IPS-NIHi11 (cell line): ENCODE measurements around the gene SPHK1.

Experiments used
- DNase-seq: peaks from one replicate; pipeline ENCODE4 v3.0.0; 2012; ENCODE audit warnings: mixed read lengths, low spot score

SPHK1 gene

DNA sequence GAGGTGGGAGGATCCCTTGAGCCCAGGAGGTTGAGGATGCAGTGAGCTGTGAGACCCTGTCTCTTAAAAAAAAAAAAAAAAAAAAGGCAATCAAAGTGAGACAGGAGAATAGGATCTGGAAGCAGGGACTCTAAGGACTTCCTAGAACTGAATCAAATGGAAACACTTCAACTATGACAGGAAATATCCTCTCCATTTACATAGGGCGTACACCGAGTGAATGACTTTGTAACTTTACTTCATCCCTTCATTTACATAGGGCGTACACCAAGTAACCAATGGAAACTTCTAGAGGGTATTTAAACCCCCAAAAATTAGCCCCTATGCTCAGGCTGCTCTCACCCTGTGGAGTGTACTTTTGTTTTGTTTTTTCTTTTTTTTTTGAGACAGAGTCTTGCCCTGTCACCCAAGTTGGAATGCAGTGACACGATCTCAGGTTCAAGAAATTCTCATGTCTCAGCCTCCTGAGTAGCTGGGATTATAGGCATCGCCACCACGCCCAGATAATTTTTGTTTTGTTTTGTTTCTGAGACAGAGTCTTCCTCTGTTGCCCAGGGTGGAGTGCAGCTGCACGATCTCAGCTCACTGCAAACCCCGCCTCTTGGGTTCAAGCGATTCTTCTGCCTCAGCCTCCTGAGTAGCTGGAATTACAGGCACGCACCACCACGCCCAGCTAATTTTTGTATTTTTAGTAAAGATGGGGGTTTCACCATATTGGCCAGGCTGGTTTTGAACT is 21.1 kb upstream of the SPHK1 start:
- DNase-seq, result no peak

DNA sequence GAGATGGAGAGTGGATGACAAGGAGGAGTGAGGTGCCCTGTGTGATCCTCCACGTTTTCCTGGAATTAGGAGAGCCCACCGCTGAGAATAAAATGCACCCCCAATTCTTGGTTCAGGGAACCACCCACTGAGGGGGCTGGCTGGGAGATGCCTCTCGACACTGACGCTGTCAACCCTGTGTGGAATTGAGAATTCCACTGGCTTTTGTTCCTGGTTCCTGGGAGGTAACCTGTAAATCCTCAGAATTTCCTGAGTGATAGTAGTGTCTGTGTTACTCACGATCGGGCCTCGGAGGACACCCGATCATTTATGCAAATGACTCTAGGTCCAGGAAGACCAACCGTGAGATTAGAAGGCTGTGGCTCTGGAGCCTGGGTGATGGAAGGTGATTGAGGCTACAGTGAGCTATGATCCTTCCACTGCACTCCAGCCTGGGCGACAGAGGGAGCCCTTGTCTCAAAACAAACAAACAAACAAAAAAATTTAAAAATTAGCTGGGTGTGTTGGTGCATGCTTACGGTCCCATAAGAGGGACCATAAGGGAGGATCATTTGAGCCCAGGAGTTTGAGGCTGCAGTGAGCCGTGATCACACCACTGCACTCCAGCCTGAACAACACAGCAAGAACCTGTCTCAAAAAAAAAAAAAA is 19.0 kb upstream of the SPHK1 start:
- DNase-seq, result no peak

DNA sequence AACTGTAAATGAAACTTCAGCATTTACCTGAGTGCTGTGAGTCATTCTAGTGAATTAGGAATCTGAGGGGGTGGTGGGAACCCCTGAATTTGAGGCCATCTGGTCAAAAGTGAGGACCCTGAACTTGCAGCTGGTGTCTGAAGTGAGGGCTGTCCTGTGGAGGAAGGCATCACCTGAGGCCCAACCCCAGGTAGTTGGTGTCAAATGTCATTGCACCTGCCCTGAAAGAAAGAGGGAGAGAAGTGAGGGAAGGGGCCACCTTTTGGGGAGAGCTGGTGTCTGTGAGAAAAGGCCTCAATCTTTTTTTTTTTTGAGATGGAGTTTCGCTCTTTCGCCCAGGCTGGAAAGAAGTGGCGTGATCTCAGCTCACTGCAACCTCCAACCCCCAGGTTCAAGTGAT is 18.2 kb upstream of the SPHK1 start:
- no peak for DNase-seq

DNA sequence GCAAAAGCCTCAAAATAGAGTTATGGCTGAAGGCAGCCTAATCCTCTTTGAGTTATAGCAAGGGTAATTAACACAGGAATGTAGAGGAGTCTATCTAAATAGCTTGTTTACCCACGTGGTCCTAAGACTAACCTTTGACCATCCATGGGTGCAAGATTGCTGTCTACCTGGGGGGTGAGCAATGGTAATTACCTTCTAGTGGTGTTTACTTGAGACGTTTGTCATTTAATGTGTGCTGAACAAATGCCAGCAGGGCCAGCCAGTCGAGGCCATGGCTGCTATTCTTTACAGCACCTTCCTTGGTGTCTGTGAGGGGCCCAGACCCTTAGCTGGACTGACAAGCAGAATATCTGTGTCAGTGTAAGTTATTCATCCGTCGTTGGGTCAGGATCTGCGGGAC is 16.8 kb upstream of the SPHK1 start:
- no peak for DNase-seq

DNA sequence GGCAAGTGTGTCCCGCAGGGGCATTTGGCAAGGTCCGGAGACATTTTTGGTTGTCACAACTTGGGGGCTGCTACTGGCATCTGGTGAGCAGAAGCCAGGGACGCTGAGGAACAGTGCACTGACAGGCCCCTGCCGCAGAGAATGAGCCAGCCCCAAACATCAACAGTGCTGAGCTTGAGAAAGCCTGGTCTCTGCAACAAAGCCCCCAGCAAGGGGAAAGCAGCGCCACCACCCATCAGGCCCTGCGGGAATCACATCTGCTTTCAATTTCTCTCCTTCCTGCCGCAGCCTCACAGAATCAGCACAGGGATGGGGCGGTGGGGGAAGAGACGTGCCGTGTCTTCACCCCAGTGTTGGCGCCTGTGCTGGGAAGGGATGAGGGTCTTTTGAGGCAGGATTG is 15.9 kb upstream of the SPHK1 start:
- DNase-seq, result no peak

DNA sequence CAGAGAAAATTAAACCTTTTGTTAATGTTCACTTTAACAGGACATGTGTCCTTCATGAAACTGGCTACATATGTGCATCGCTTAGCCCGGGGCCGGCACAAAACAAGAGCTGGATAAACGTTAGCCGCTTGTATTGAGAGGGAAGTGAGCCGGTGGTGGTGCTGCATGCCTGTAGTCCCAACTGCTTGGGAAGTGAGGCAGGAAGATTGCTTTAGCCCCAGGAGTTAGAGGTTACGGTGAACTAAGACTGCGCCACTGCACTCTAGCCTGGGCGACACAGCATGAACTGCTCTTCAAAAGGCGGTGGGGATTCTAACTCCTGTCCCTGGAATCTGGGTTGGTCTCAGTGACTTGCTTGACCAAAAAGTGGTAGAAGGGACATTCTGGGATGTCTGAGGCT is 15.0 kb upstream of the SPHK1 start:
- DNase-seq, result no peak

DNA sequence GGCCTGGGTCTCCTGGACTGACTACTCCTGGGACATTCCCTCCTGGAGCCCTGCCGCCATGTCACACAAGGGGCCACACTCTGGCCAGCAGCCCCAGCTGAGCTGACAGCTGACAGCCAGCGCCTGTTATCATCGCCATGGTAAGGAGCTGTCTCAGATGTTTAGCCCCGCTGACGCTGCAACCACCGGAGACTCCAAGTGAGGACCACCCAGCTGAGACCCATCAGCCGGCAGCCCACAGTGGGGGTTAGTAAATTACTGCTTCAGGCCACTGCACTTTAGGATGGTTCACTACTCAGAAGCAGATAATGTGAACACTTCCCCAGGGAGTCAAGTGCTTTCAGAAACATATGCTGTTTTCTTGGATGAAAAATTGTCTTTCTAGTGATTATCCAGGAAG is 14.6 kb upstream of the SPHK1 start:
- DNase-seq, result no peak

DNA sequence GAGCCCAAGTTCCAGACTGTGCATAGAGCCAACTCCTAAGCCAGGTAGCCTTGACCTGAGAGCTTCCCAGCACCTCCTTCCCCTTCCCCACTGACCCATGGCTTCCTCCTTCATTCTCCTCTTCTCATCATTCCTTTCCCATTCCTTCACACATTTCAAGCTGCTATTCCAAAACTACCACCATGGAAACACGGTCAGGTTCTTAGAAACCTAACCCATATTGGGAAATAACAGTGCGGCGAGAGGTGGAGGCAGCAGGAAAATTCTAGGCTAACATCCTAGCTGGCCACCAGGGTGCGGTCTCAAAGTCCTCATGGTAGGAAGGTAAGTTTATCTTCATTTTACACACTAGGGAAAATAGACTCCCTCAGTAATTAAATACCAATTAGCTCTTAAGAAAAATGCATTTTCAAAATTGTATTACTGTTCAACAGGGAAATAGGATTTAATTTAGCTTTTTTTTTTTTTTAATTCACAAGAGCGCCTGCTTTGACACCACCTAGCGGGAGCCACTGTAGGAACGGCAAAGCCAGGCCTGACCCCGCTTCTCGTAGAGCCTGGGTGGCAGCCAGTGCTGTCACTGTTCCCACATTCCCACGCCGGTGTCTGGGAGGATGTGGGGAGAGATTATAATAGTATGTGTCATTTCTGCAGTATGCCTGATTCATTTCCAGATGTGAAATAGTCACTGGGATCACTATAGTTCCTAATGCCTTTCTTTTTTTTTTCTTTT is 14.0 kb upstream of the SPHK1 start:
- DNase-seq, result no peak

DNA sequence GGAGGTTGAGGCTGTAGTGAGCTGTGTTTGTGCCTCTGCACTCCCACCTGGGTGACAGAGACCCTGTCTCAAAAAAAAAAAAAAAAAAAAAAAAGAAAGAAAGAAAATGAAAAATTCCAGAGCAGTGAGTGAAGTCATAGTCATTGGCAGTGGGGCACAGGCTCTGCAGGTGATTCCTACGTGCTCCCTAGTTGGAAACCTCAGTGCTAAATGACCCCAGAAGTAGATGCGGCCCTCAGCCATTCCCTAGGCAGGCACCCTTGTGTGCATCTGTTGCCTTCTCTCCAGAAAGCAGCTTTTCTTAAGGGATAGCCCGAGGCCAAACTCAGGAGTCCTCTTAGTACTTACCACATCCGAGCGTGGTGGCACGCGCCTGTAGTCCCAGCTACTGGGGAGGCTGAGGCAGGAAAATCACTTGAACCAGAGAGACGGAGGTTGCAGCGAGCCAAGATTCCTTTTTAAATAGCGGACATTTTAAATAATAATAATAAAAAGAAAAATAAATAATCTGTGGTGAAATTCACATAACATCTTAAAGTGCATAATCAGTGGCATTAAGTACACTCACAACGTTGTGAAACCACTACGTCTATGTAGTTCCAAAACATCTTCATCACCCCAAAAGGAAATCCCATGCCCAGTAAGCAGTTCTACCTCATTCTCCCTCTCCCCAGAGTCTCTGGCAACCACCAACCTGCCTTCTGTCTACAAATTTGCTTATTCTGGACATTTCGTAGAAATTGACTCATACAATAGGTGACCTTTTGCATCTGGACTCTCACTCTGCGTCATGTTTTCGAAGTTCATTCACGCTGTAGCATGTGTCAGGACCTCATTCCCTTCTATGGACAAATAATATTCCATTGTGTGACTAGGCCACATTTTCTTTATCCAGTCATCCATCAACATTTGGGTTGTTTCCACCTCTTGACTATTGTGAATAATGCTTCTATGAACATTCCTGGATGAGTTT is 12.5 kb upstream of the SPHK1 start:
- DNase-seq, result no peak

DNA sequence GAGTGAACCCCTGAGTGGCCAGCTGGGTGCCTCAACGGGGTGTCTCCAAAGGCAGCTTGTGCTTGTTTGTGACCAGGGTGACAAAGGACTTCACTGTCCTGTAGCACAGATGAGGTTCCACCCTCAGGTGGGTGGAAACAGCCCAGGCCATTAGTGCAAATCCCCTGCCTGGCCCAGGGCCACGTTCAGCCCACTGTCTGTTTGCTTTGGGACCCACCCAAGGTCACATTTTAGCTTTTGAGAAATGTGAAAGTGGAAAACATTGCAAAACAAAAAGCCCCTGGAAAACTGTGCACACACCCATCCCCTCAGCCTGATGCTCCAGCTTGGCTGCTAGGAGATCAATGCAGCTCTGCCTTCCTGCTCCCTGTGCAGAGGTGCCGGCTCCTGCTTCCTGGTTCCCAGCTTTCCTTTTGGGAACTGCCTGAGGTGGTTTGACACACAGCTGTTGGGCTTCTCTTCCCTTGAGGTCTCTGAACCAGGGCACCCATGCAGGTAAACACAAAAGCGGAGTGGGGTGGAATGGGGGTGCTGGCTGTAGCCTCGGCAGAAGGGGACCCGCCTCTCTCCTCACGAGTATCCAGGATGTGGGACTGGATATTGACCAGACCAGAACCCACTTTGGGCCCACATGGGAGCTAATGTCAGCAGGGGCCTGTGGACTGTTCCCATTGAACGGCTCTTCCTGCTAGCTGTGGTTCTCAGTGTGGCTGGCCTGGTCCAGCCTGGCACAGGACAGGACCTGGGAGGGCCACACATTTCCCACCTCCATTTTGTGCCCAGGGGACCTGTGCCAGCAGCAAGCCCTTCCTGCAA is 7.9 kb upstream of the SPHK1 start:
- no peak for DNase-seq

DNA sequence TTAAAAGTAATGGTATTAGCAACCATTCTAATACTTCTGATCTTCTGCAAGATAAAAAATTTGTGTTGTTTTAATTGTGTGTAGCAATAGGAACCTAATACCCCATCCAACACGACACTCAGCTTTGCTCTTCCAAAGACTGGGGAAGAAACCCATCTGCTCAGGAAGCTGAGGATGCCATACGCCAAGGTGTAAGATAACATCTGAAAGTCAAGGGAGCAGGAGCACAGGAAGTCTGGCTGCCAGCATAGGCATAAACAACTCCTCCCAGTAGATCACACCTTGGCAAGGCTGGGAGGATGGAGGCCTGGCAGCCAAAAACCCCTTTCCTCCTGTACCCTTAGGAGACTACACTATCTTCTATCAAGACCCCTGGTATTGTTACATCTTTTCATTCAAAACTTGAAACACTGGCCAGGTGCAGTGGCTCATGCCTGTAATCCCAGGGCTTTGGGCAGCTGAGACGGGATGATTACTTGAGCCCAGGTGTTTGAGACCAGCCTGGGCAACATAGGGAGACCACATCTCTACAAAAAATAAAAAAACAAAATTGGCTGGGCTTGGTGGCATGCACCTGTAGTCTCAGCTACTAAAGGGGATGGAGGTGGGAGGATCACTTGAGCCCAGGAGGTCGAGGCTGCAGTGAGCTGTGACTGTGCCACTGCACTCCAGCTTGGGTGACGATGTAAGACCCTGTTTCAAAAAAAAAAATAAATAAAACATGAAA is 5.7 kb upstream of the SPHK1 start:
- DNase-seq, result no peak

DNA sequence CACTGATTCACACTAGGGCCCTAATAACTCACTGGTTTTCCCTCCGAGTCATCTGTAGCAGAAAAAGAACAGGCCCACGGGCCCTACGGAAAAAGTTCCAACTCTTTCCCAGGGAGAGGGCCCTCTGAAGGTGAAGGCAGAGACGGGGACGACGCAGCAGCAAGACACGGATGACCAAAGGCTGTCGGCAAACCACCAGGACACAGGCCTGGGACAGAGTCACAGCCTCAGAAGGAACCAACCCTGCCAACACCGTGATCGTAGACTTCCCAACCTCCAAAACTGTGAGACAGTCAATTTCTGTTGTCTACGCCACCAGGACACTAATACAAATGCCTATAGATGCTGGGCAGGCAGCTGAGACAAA is 5.2 kb upstream of the SPHK1 start:
- DNase-seq, result no peak

DNA sequence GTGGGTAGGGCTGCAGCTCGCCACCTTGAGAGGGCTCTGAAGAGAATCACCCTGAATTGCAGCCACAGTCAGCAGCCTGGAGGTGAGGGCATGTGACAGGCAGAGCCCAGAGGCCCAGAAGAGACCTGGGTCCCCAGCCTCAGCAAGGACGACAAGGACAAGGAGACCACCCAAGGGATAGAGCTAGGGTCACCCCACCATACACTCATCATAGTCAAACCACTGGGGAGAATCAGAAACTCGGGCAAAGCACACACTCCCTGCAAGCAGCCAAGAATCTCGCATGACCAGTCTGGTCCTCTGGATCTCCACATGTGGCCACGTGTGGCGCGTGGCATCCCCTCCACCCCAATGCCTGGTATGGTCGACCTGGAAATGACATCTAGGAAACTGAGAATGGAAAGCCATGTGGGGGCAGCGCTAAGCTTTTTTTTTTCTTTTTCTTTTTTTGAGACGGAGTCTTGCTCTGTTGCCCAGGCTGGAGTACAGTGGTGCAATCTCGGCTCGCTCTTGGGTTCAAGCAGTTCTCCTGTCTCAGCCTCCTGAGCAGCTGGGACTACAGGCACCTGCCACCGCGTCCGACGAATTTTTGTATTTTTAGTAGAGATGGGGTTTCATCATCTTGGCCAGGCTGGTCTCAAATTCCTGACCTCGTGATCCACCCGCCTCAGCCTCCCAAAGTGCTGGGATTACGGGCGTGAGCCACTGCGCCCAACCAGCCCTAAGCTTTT is 4.6 kb upstream of the SPHK1 start:
- DNase-seq, result no peak

DNA sequence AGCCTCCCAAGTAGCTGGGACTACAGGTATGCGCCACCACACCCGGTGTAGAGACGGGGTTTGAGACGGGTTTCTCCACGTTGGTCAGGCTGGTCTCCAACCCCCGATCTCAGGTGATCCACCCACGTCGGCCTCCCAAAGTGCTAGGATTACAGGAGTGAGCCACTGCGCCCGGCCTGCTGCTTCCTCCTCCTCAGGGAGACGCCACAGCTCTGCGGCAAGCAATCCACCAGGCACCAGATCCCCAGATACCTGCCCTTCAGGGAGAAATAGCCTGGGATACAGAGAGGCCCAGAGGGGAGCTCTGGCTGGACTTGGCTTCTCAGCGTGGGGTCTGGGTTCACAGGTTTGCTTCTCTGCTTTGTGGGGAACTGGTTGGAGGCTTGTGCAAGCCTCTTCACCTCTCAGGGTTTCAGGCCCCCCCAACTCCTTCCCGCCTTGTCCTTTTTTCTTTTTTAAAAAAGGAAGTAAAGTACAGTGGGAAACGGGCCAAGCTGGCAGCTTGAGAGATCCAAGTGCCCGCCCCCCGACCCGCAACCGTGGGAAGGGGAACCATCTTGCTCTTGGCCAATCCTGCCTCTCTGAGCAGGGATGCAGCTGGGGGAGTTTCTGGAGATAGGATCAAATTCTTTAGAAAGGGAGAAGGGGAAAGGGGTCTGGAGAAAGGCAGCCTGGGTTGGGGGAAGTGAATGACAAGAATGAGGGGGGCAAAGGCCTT is 2.6 kb upstream of the SPHK1 start:
- DNase-seq, result peak; percentile 77

DNA sequence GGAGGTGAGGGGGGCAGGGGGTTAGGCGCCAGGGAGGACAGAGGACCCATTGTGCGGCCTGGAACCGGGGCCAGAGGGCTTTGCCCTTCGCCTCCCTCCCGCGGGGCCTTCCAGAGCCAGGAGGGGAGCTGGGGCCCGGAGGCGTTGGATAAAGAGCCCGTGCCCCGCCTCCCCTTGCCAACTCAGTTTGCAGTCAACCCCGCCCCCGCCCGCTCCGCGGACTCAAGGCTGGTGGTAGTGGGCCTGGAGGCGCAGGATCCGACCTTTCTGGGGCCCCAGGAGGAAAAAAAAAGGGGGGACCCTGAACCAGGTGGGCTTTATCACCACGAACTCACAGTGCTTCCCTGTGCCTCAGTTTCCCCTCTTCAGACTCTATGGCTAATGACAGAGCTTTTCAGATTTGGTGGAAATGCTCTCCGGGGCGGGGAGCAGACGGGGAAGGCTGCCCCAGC is 2.0 kb upstream of the SPHK1 start:
- no peak for DNase-seq

DNA sequence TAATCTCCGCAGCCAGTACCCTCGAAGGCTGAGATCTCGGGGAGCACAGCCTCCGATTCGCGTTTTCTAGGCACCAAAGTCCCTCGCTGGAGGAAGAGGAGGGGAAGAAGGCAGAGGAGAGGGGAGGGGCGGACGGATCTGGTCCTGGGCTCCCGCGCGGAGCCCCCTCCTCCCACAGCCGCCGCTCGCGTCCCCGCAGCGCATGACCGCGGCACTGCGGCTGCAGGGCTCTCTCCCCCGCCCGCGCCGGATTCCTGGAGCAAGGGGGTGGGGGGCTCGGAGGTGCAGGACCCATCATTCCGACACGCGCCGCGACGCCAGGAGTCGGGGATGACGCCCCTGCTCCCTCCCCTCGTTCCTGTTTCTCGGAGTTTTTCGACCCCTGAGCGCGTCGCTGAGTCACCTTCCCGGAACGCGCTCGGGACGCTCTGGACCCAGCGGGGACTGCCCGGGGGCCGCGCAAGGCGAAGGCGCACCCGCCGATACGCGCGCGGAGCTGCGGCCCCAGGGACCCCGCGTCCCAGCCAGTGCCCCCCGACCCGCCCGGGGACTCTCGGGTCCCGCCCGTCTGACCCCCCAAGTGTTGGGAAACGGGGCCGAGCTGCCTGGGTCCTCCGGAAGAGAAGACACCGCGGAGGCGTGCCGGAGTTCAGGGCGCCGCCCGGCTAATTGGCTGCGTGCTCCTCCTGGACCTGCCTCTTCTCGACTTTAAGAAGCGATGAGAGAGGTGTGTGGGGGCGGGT is 1.4 kb upstream of the SPHK1 start:
- DNase-seq, result peak; percentile 87

DNA sequence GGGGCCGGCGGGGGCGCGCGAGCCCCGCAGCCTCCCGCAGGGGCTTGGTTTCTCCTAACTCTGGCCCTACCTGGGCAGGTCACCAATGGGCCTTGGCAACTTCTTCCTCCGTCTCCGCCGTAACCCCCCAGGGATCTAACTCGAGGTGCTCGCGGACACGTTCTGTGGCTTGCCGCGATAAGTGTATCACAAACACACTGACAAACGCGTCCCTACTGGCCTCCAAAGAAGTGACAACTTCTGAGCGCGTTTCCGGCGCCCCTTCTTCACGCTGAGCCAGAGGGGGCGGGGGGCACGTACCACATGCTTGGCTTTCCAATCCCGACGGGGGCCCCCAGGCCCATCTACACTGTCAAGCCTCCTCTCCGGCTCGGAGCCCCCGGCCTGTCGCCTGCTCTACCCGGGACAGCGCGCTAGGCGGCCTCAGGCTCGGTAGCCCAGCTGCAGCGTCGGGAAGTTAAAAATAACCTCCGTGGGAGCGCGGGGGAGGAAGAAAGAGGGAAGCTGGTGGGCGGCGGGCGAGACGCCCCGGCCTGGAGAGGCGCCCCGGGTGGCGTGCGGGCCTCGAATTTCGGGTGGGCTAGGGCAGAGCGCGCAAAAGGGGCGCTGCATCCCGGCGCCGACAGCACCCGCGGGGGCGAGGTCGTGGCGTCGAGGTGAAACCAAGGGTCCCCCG is 725 bp upstream of the SPHK1 start:
- DNase-seq, result peak; percentile 78
